ENCODE results near the gene ZDBF2.
"Not testable (repeated sequence)": the region's sequence is repeated elsewhere in the genome, so short reads cannot be mapped to it uniquely, and the experiment has no call there.

Gene ZDBF2

GRCh38 chr2:206259376-206260187 lies 14.9 kb upstream of the ZDBF2 start:
- no peak for DNase-seq

- DNase-seq, result no peak
Observed at GRCh38 chr2:206260188-206261012, 14.1 kb upstream of the ZDBF2 start.

- no peak for DNase-seq
Observed at GRCh38 chr2:206263959-206264603, 10.4 kb upstream of the ZDBF2 start.

GRCh38 chr2:206266130-206267125 lies 8.0 kb upstream of the ZDBF2 start:
- no peak for DNase-seq

- DNase-seq, result no peak
Observed at GRCh38 chr2:206267567-206267966, 6.9 kb upstream of the ZDBF2 start.

GRCh38 chr2:206271065-206271464 lies 3.4 kb upstream of the ZDBF2 start:
- DNase-seq, result no peak

GRCh38 chr2:206273905-206274304 lies 558 bp upstream of the ZDBF2 start:
- no peak for DNase-seq

GRCh38 chr2:206275312-206276055 lies 1.0 kb downstream of the ZDBF2 start:
- DNase-seq, result no peak

- DNase-seq, result no peak
Observed at GRCh38 chr2:206276169-206276942, 1.9 kb downstream of the ZDBF2 start.

GRCh38 chr2:206277503-206277902 lies 3.0 kb downstream of the ZDBF2 start:
- DNase-seq, result no peak

GRCh38 chr2:206282746-206283145 lies 8.3 kb downstream of the ZDBF2 start:
- DNase-seq, result no peak

- no peak for DNase-seq
Observed at GRCh38 chr2:206287197-206287596, 12.7 kb downstream of the ZDBF2 start.

- DNase-seq, result no peak
Observed at GRCh38 chr2:206289391-206289790, 14.9 kb downstream of the ZDBF2 start.

- DNase-seq, result no peak
Observed at GRCh38 chr2:206296128-206296527, 21.7 kb downstream of the ZDBF2 start.

GRCh38 chr2:206299608-206300007 lies 25.1 kb downstream of the ZDBF2 start:
- DNase-seq, result not testable (repeated sequence)

- DNase-seq, result no peak
Observed at GRCh38 chr2:206305523-206306245, 31.2 kb downstream of the ZDBF2 start.

GRCh38 chr2:206311026-206311425 lies 36.6 kb downstream of the ZDBF2 start:
- DNase-seq, result no peak

- no peak for DNase-seq
Observed at GRCh38 chr2:206316141-206316540, 41.7 kb downstream of the ZDBF2 start.

GRCh38 chr2:206323033-206323432 lies 48.6 kb downstream of the ZDBF2 start:
- no peak for DNase-seq

- DNase-seq, result no peak
Observed at GRCh38 chr2:206323486-206323885, 49.0 kb downstream of the ZDBF2 start.
